HG03432 (cell line): Measurements from ENCODE around the gene SEMA6A.

Experiments used
- ATAC-seq: cut with Tn5 transposase; IDR thresholded peaks from one replicate; pipeline ENCODE4 v1.9.1; 2021; ENCODE audit warnings: mild to moderate bottlenecking, moderate library complexity; ENCODE audit not compliant: unreplicated experiment

Gene SEMA6A

GRCh38 chr5:116415182-116415581 is 159.4 kb downstream of the SEMA6A start:
- ATAC-seq, result no peak

DNA sequence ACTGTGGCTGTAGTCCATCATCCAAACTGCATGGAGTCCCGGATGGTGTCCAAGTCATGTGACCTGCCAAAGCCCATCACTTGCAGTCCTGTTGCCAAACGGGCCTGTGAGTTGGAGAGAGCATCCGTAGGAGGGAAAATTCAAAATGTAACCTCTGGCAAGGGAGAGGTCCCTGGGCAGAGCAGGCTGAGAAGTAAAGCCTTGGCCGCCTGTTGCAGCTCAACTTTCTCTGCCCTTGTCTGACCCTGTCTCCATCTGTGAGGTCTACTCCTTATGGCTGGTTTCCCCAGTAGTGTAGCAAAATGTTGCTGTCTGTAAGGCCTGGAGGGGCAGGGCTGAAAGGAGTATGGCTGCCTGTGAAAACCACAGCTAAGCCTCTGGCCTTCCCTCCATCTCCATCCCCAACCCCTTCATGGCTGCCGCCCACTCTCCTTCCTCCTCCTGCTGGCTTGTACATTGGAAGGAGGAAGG is 163.5 kb downstream of the SEMA6A start:
- no peak for ATAC-seq

DNA sequence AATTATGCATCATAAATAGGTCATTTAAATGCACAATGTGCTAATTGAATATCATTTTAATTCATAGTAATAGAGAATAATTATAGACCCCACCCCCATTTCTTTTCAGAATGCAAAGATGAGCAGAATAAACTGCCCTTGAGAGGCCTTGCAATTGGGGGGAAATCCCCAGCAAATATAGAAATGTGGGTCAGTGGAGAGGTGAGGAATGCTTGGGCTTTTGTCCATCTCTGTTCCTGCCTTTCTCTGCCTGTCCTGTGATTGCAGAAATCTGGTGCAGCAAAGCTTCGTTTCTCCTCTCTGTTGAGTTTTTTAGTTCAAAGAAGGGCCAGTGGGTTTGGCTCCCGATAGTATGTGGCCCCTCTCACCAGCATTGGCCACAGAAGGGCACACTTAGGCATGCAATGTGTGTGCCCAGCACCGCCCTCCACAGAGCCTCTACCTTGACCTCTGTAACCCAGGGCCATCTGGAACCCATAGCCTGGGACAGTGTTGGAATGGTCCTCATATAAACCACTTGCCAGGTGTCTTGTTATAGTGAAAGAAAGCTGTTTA is 164.2 kb downstream of the SEMA6A start:
- ATAC-seq, result no peak

DNA sequence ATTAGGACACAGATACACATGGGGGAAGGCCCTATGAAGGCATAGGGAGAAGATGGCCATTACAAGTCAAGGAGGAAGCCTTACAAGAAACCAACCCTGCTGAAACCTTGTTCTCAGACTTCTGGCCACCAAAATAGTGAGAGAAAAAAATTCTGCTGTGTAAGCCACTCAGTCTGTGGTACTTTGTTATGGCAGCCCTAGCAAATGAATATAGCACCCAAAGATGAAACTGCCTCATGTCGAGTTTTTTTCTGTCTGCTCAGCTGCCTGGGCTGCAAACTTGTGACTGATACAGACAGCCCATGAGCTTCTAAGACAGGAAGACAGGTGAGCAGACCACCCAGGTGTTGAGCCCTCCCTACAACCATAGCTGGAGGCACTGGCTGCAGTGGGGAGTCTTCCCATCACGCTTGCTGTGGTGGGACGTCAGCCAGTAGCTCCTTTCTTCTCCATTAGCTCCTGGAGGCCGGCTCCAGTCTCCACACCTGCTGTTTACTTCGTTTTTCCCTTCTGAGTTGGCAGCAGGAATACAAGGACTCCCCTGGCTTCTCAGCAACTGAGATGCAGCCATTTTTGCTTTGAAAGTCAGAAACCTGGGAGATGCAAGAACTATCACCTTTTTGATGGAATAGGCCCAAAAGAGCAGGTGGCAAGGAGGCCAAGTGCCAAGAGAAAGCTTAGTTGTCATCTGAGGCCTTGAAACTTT is 164.9 kb downstream of the SEMA6A start:
- ATAC-seq, result no peak

DNA sequence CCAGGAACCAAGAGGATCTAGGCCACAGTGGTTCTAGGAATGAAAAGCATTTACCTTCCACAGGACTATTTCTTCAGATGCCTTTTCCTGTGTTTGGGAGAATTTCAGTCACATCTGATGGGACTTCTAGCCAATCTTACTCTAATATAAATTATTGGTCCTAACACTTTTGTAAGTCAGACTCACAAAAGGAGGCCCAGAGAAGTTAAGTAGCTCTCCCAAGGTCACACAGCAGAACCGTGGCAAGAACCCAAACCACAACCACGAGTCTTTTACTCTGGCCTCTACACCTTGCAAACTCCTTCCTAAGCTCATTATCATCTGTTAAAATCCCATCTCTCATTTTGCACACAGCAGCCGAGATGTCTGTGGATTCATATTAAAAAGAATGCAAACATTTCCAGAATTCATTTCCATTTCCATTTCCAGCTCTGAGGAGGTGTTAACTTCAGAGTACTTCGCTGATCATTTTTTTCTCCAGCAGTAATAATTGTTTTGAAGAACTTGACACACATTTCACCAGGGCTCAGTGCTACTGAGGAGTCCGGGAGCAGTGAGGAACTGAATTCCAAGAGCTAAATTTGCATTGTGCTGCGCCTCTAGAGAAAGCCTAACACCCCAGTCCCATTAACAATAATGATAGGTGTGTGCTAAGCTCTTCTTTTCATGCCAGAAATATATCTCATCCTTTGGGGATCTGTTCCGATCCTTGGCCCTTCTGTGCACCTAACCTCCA is 168.1 kb downstream of the SEMA6A start:
- no peak for ATAC-seq

DNA sequence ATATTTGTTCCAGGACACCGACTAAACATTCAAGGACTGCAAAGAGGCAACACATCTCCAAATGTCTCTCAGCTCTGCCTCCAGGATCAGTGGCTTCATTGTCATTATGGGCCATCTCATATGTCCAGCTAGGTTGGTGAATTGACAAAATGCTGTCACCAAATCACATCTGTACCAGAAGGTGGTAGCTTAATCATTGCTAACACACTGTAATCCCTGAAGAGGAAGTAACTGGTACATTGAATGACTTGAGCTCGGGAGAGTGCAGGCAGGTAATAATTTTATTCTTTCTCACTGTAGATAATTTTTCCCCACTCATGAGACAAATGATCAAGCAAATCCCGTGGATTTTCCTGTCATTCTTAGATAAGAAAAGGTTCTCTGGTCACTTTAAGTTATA is 169.8 kb downstream of the SEMA6A start:
- ATAC-seq, result peak; percentile 53

- no peak for ATAC-seq
Measured at GRCh38 chr5:116404016-116404415, 170.6 kb downstream of the SEMA6A start.

- ATAC-seq, result no peak
Measured at GRCh38 chr5:116402235-116402634, 172.4 kb downstream of the SEMA6A start.

GRCh38 chr5:116401576-116401975 is 173.0 kb downstream of the SEMA6A start:
- no peak for ATAC-seq

DNA sequence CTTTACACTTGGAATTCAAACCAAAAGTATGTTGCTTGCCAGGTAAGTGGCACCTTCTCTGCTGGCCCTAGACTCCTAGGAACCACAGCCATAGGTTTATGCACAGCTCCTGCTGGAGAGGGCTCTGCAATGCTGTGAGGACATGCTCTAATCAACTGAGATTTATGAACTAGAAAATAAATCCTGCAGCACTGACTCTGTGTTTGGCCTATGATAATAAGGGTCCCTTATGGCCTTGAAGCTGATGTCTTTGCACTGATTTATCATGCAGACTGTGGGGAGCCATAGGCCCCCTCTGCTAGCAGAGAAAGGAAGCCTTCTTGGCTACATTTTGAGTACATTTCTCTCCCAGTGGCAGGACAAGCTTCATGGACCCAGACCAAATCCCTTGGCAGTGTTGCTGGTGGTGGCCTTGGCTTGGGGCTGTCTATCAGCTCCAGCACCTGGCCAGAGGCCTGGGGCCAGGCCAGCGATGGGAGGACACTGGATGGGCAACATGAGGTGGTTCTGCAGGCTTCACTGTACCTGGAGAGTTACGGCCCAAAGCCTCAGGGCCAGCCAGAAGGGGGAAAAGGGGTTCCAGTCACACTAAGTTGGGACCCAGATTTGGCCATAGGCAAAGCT is 178.0 kb downstream of the SEMA6A start:
- ATAC-seq, result no peak

GRCh38 chr5:116395631-116396203 is 178.9 kb downstream of the SEMA6A start:
- ATAC-seq, result no peak

DNA sequence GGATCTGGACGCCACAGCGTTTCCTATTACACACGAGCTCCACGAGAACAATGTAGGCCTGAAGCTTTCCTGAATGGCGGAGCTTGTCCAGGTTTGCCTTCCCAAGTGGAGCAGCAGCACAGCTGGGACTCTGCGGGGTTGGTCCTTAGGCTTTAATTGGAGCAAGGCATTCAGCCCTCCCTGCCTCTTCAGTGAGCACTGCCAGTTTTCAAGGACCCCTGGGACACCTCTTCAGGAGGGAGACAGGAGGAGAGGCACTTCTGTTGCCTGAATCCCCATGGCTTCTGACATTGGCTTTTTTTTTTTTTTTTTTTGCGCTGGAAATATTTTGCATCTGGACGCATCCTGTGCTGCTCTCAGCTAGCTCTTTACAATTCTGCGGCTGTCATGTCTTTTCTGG is 179.4 kb downstream of the SEMA6A start:
- no peak for ATAC-seq

DNA sequence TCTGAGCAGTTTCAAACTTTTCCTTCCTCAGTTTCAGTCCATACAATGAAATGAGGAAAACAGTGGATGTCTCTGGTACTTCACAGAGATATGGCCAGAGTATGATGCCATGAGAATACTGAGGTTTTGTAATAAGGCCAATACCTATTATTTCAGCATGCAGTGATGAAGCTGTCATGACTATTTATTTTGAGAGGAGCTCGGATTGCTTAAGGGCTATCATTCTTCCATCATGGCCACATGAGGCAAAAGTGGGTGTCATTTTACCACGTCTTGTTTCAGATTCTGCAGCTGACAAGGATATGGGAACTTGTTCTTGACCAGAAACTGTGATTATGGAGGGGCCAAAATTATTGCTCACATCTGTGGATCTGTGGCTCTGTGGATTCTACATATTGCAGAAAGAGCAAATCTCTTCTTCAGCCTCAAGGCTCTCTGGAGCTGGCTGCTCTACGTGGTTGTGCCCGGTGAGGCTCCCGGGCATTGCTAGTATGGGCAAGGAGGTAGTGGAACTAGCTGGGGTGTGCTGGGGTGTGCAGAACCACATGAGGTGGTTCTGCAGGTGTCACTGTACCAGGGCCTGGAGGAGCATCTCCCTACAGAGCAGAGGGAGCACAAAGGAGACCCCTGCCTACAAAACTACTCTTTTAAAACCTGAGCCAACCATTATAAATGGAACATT is 180.3 kb downstream of the SEMA6A start:
- no peak for ATAC-seq
